H1 (cell line): ENCODE data around the gene GPN2. TPM values are rescaled to one million over a fixed set of nuclear protein-coding genes. Genes with fewer than 3 reads are reported as not detected.

ENCODE experiments used
- ASH2L ChIP-seq: fragments of 200-600, 300-600 bp; sonication (generic); IDR thresholded peaks from one replicate; pipeline ENCODE4 v1.7.1; 2017; ENCODE audit warnings: low read length
- CBX5 ChIP-seq: fragments of 300-800, 300-1000 bp; sonication (generic); IDR thresholded peaks from 2 replicates; pipeline ENCODE4 v1.7.1; 2016; ENCODE audit warnings: antibody characterized with exemption, low read length, low read depth
- CBX8 ChIP-seq: fragments of 300-800, 300-1000 bp; sonication (generic); IDR thresholded peaks from 2 replicates; pipeline ENCODE4 v1.7.1; 2016; ENCODE audit warnings: low read depth, low read length, borderline replicate concordance
- CHD2 ChIP-seq: IDR thresholded peaks from 2 replicates; pipeline ENCODE4 v1.6.1; 2012; ENCODE audit warnings: low read length, improper control_type of control experiment
- CTBP2 ChIP-seq: IDR thresholded peaks from 2 replicates; pipeline ENCODE4 v1.7.0; 2011; ENCODE audit warnings: borderline replicate concordance, mild to moderate bottlenecking, moderate library complexity, mixed read lengths, low read length; ENCODE audit not compliant: insufficient read depth, insufficient read length
- EGR1 ChIP-seq: IDR thresholded peaks from 2 replicates; pipeline ENCODE4 v1.6.1; 2011; ENCODE audit warnings: low read depth, low read length, borderline replicate concordance
- EP300 ChIP-seq, 2 experiments: IDR thresholded peaks; 1 replicate in 1 of 2; 2 replicates in 1 of 2; pipeline ENCODE4 v1.6.1; 2011 to 2012; ENCODE audit warnings: low read depth in 2 of 2, low read length in 2 of 2, mild to moderate bottlenecking in 2 of 2, borderline replicate concordance in 1 of 2, inconsistent platforms in 1 of 2, moderate library complexity in 1 of 2
- HDAC2 ChIP-seq, 2 experiments: fragments of 300-600 bp in 1 of 2; sonication (generic) in 1 of 2; IDR thresholded peaks; 2 replicates each; pipeline ENCODE4 v1.6.1; 2011 to 2012; ENCODE audit warnings: low read depth in 2 of 2, low read length in 2 of 2, mild to moderate bottlenecking in 2 of 2, moderate library complexity in 2 of 2, borderline replicate concordance in 1 of 2, inconsistent platforms in 1 of 2
- JUND ChIP-seq: IDR thresholded peaks from 2 replicates; pipeline ENCODE4 v1.6.1; 2011; ENCODE audit warnings: mild to moderate bottlenecking, improper control_type of control experiment, low read length
- KDM5A ChIP-seq: fragments of 200-600 bp; IDR thresholded peaks from 2 replicates; pipeline ENCODE4 v1.7.1; 2012; ENCODE audit warnings: mild to moderate bottlenecking, low read length, inconsistent platforms, mixed read lengths
- PHF8 ChIP-seq: fragments of 200-600 bp; sonication (generic); conservative IDR thresholded peaks from 2 replicates; pipeline ENCODE4 v1.7.1; 2012; ENCODE audit warnings: low read depth, mild to moderate bottlenecking, inconsistent platforms, low read length, moderate library complexity
- POLR2AphosphoS5 ChIP-seq: IDR thresholded peaks from 2 replicates; pipeline ENCODE4 v1.6.1; 2011; ENCODE audit warnings: low read depth, low read length
- RBBP5 ChIP-seq: IDR thresholded peaks from 2 replicates; pipeline ENCODE4 v1.7.1; 2012; ENCODE audit warnings: low read depth, mild to moderate bottlenecking, inconsistent platforms, low read length, moderate library complexity, borderline replicate concordance
- RFX5 ChIP-seq: IDR thresholded peaks from 2 replicates; pipeline ENCODE4 v1.6.1; 2011; ENCODE audit warnings: low read depth, low read length, improper control_type of control experiment, borderline replicate concordance
- RXRA ChIP-seq: IDR thresholded peaks from 2 replicates; pipeline ENCODE4 v1.6.1; 2011; ENCODE audit warnings: low read depth, mild to moderate bottlenecking, low read length, moderate library complexity; ENCODE audit not compliant: insufficient read depth
- SIN3A ChIP-seq, 2 experiments: IDR thresholded peaks in 1 of 2; conservative IDR thresholded peaks in 1 of 2; 2 replicates each; pipeline ENCODE4 v1.6.1; 2011 to 2012; ENCODE audit warnings: low read length in 2 of 2, improper control_type of control experiment in 1 of 2, low read depth in 1 of 2, mild to moderate bottlenecking in 1 of 2
- SIRT6 ChIP-seq: IDR thresholded peaks from one replicate; pipeline ENCODE4 v1.7.1; 2012; ENCODE audit warnings: low read length, inconsistent platforms
- SRF ChIP-seq: IDR thresholded peaks from 2 replicates; pipeline ENCODE4 v1.6.1; 2011; ENCODE audit warnings: mild to moderate bottlenecking, low read depth, low read length, moderate library complexity
- TAF7 ChIP-seq: optimal IDR thresholded peaks from 2 replicates; pipeline ENCODE3; 2011; ENCODE audit warnings: low read depth, mild to moderate bottlenecking, inconsistent platforms, low read length, moderate library complexity, borderline replicate concordance
- TBP ChIP-seq: IDR thresholded peaks from 2 replicates; pipeline ENCODE4 v1.6.1; 2011; ENCODE audit warnings: low read depth, low read length, improper control_type of control experiment
- YY1 ChIP-seq: IDR thresholded peaks from 2 replicates; pipeline ENCODE4 v1.6.1; 2011; ENCODE audit warnings: low read depth, mild to moderate bottlenecking, low read length
- polyA plus RNA-seq, 7 experiments: library from polyadenylated mRNA; depleted of rRNA in 3 of 7; stranded (reverse) in 5 of 7; unstranded in 2 of 7; fragments of >200 nt in 5 of 7; fragments of 200-250 nt in 2 of 7; gene quantifications; 1 replicate in 5 of 7; 2 replicates in 1 of 7; 4 replicates in 1 of 7; pipeline versions ENCODE4 v1.2.1 to v1.2.3, GENCODE V29; 2011 to 2013; ENCODE audit warnings: missing spikeins in 2 of 7, mixed read lengths in 2 of 7
- total RNA-seq: library from RNA; stranded (reverse); fragmentation: NEBNext Ultra II Directional; extraction: Animal tissue kit (Norgen Biotek cat#: 25700); gene quantifications from 2 replicates; pipeline ENCODE4 v1.2.1, GENCODE V29; 2021
- TF ChIP-seq, protein P1 (sequence below): IDR thresholded peaks from 2 replicates; pipeline ENCODE4 v1.6.1; 2011; ENCODE audit warnings: low read depth, mild to moderate bottlenecking, low read length; ENCODE audit not compliant: insufficient read depth

Gene GPN2
- total and polyA plus RNA-seq, 2 of the 8 experiments (the other 6 are each of a cell fraction or from before 2014, with no cell fraction given), result 27.3 to 36.8 TPM

DNA sequence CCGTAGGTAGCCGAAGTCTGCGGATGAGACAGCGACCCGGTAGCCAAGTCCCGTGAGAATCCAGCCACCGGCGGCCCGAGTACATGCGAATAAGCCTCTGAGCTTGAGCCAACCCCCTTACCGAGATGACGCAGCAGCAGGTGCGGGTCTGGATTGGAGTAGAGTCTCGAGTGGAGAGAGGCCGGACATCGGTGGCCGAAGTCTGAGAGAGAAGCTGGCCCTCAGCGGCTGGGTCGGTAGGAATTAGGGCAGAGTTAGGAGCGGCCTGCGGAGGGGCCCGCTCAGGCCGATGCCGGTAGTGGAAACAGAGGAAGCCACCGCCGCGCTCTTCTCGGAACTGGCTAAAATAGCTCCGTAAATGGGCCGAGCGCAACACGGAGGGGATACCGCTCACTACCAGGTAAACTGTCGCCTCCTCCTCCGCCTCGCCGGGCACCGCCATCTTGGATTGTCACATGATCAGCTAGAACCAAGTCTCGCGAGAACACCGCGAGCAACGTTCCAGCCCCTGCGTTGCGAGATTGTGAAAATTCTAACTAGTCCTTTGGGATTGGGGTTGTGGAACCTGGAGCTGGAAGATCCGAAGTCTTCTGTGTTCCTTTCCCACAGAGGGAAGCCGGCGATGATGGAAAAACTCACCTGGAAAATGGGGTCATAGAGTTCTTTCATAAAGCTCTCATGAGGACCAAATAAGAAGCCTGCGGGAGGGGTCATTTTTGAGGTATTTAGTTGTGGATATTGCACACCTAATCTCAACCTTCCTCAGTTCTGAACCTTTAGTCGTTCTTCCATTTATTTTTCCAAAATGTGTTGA lies 10.1 kb upstream of the GPN2 start, which contains the start of gene GPATCH3 (continued):
- TF ChIP-seq, protein P1, sequence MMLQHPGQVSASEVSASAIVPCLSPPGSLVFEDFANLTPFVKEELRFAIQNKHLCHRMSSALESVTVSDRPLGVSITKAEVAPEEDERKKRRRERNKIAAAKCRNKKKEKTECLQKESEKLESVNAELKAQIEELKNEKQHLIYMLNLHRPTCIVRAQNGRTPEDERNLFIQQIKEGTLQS, result peak; percentile 27; the same call in 1 of the 2 replicates
- peak; percentile 96 to 97 for TF ChIP-seq SIN3A (conservative IDR thresholded peaks at IDR 0.05 in 1 of 2, IDR thresholded peaks at IDR 0.05 in 1 of 2; ENCODE audit: low read depth in 1 of 2, low read length in 2 of 2)
- no peak for TF ChIP-seq CTBP2
- peak; percentile 97 for TF ChIP-seq PHF8
- TF ChIP-seq JUND, result 0 out of 2 replicates have a peak, but pooled peaks have one; percentile 16
- TF ChIP-seq SIRT6, result no peak
- peak in 1 of 2 experiments; percentile 99; a peak in 2 of 4 replicates for TF ChIP-seq HDAC2 (IDR thresholded peaks at IDR 0.05; ENCODE audit: borderline replicate concordance in 1 of 2, low read depth in 2 of 2, low read length in 2 of 2)
- TF ChIP-seq ASH2L, result peak; percentile 72
- TF ChIP-seq RBBP5, result 0 out of 2 replicates have a peak, but pooled peaks have one; percentile 52
- TF ChIP-seq EGR1, result no peak
- no peak for TF ChIP-seq CBX5
- peak; percentile 95 for TF ChIP-seq POLR2AphosphoS5
- TF ChIP-seq KDM5A, result peak; percentile 100
- TF ChIP-seq TBP, result peak; percentile 92
- TF ChIP-seq YY1, result peak; percentile 99
- TF ChIP-seq SRF, result no peak
- TF ChIP-seq EP300 (IDR thresholded peaks at IDR 0.05; ENCODE audit: borderline replicate concordance in 1 of 2, low read depth in 2 of 2, low read length in 2 of 2), result no peak
- TF ChIP-seq CBX8, result no peak
- no peak for TF ChIP-seq RXRA
- TF ChIP-seq CHD2, result peak; percentile 99
- peak; percentile 89 for TF ChIP-seq TAF7
- no peak for TF ChIP-seq RFX5
